Transverse colon (tissue), 4 donors: ENCODE measurements around the gene BNIP5. TPM values are rescaled to one million over a fixed set of nuclear protein-coding genes. Genes with fewer than 3 reads are reported as not detected.
A peak's percentile ranks its signal among the peaks of the same experiment; 100 is the strongest.

ENCODE experiments used
- DNase-seq: peaks from one replicate; pipeline ENCODE4 v3.0.0-alpha.2; 2019
- H3K27ac ChIP-seq, 4 donors: fragments of 200-600 bp; sonication (generic); 2 replicates each; pipeline ENCODE4 v1.5.1; 2016 to 2018; ENCODE audit warnings: inconsistent platforms in 4 of 4
- H3K27me3 ChIP-seq: fragments of 200-600 bp; sonication (generic); 2 replicates; pipeline ENCODE4 v1.5.1; 2017; ENCODE audit warnings: inconsistent platforms
- H3K36me3 ChIP-seq, 4 donors: fragments of 200-600 bp; sonication (generic); 2 replicates each; pipeline ENCODE4 v1.5.1; 2017 to 2019; ENCODE audit warnings: inconsistent platforms in 4 of 4
- H3K4me1 ChIP-seq, 4 donors: fragments of 200-600 bp; sonication (generic); 2 replicates each; pipeline ENCODE4 v1.5.1; 2017 to 2020; ENCODE audit warnings: inconsistent platforms in 4 of 4
- H3K4me3 ChIP-seq, 4 donors: fragments of 200-600 bp; sonication (generic); 1 replicate in 1 of 4; 2 replicates in 3 of 4; pipeline versions ENCODE4 v1.5.1 to v1.6.1; 2017 to 2019; ENCODE audit warnings: inconsistent platforms in 4 of 4
- H3K9me3 ChIP-seq, 2 donors: fragments of 200-600 bp; sonication (generic); 2 replicates each; pipeline ENCODE4 v1.5.1; 2017 to 2019; ENCODE audit warnings: inconsistent platforms in 2 of 2
- EP300 ChIP-seq: sonication (generic); formaldehyde crosslinking; IDR thresholded peaks from one replicate; pipeline ENCODE4 v1.6.1; 2017; ENCODE audit warnings: antibody characterized with exemption, low read depth
- POLR2A ChIP-seq: fragments of 450-650 bp; IDR thresholded peaks from one replicate; pipeline ENCODE4 v1.6.1; 2016; ENCODE audit warnings: antibody characterized with exemption, mild to moderate bottlenecking, moderate library complexity
- POLR2AphosphoS5 ChIP-seq, 3 donors: sonication (generic); formaldehyde crosslinking; IDR thresholded peaks; one replicate each; pipeline ENCODE4 v1.6.1; 2016; ENCODE audit warnings: antibody characterized with exemption in 3 of 3
- WGBS, 2 donors: methylation state at CpG; one replicate each; pipeline ENCODE4 v1.1.5; 2018; ENCODE audit warnings: low coverage in 1 of 2; 5-methylcytosine and 5-hydroxymethylcytosine counted together
- in situ Hi-C, 4 donors: fragments of 200-750 bp; cut with MboI; loops; one replicate each; pipeline versions ENCODE4 v1.15.0 to v1.15.1; 2017; ENCODE audit warnings: low sequenced_read_pairs in 3 of 4, low pct_ligation_motif_present in 1 of 4, low pct_unique_long_range_greater_than_20kb in 1 of 4
- intact Hi-C: fragments of 100-400 bp; cut with DNase I; formaldehyde crosslinking; loops from one replicate; pipeline ENCODE4 v1.15.1; 2023; ENCODE audit warnings: low total_unique reads
- total RNA-seq, 4 donors: library from RNA; depleted of rRNA; stranded (reverse); fragments of >200 nt; gene quantifications; one replicate each; pipeline ENCODE4 v1.1.0, GENCODE V29; 2016
- TF ChIP-seq, protein P1 (sequence below), 5 experiments: fragments of 200-600 bp in 3 of 5; fragments of 450-650 bp in 2 of 5; sonication (generic) in 3 of 5; IDR thresholded peaks; 1 replicate in 2 of 5; 2 replicates in 3 of 5; pipeline ENCODE4 v1.5.1; 2016 to 2017; ENCODE audit warnings: antibody characterized with exemption in 5 of 5, inconsistent platforms in 3 of 5, mild to moderate bottlenecking in 2 of 5, moderate library complexity in 1 of 5

The BNIP5 gene
- total RNA-seq, 4 donors from 2014 or later: 6.0 to 23.6 (median 14.1) TPM

DNA sequence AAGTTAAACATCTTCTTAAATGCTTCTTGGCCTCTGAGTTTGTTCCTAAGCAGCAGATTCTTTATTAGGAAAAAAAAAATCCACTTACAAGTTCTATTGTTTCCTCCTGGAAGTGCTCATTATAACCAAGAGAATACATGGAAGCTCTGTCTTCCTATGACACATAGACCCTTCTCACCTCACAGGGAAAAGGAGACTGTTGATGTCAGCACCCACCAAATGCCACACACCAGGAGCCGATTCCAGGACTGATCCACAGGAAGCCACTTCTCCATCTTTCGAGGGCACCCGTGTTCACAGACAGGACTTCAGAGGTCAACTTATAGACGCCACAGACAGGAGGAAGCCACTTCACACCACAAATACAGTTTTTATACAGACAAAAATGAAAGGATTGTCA is 13.4 kb upstream of the BNIP5 start:
- Histone ChIP-seq H3K9me3 (no peaks in the 10 kb centered on the region), H3K27ac (no peak overlapping the region), H3K36me3 (no peaks in the 10 kb centered on the region), H3K27me3 (no peaks in the 10 kb centered on the region), H3K4me1 (no peaks in the 10 kb centered on the region), H3K4me3 (no peak overlapping the region)
- WGBS, 2 donors: 86% methylated on average over 4 of the region's 4 CpGs; no CpG with 5 or more reads in 1 of the 2 donors
- intact Hi-C loops: no loop called here
- in situ Hi-C loops: loop anchor here in 3 of 4 donors (10.0 to 25.0 kb wide), 3 partner anchors 238 to 338 kb away; partner anchors contain the start of genes SLC26A8 (in 3 of the 3) and MAPK14 (in 1 of the 3)
- no peak for TF ChIP-seq POLR2AphosphoS5 (IDR thresholded peaks at IDR 0.05)
- no peak for TF ChIP-seq EP300
- TF ChIP-seq POLR2A: no peak
- TF ChIP-seq, protein P1, sequence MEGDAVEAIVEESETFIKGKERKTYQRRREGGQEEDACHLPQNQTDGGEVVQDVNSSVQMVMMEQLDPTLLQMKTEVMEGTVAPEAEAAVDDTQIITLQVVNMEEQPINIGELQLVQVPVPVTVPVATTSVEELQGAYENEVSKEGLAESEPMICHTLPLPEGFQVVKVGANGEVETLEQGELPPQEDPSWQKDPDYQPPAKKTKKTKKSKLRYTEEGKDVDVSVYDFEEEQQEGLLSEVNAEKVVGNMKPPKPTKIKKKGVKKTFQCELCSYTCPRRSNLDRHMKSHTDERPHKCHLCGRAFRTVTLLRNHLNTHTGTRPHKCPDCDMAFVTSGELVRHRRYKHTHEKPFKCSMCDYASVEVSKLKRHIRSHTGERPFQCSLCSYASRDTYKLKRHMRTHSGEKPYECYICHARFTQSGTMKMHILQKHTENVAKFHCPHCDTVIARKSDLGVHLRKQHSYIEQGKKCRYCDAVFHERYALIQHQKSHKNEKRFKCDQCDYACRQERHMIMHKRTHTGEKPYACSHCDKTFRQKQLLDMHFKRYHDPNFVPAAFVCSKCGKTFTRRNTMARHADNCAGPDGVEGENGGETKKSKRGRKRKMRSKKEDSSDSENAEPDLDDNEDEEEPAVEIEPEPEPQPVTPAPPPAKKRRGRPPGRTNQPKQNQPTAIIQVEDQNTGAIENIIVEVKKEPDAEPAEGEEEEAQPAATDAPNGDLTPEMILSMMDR (IDR thresholded peaks at IDR 0.05): no peak
- DNase-seq: no peak

DNA sequence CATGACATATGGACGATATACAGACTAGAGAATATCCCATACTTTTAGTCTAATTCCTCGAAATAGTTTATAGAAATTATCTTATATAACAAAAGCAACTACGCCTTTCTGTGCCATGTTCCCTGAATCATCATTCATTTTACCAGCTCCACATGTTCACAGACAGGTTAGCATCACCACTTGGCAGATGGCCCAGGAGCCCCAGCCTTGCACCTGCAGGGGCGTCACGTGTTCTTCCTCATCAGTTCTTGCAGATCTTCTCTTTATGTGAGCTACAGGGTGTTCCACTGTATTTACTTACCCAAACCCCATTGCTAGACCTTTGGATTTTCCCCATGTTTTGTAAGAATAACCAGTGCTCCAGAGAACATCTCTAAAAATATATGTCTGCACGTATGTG is 12.6 kb upstream of the BNIP5 start:
- peak; percentile 75 for DNase-seq
- no peak overlapping the region for H3K27ac ChIP-seq
- TF ChIP-seq EP300 (no peak), POLR2A (no peak), POLR2AphosphoS5 (IDR thresholded peaks at IDR 0.05) (no peak)
- TF ChIP-seq, protein P1 (IDR thresholded peaks at IDR 0.05): no peak
- H3K36me3 ChIP-seq: no peaks in the 10 kb centered on the region
- in situ Hi-C loops (no loop called here), intact Hi-C loops (loop anchor here (5.0 kb wide), 1 partner anchor 37 kb away; no protein-coding TSS in a partner anchor)
- no peaks in the 10 kb centered on the region for H3K27me3 ChIP-seq
- H3K9me3 ChIP-seq: no peaks in the 10 kb centered on the region
- whole genome bisulfite sequencing, 2 donors: 49 to 50% methylated on average over 3 to 6 of the region's 6 CpGs
- no peaks in the 10 kb centered on the region for H3K4me1 ChIP-seq
- H3K4me3 ChIP-seq: no peak overlapping the region

DNA sequence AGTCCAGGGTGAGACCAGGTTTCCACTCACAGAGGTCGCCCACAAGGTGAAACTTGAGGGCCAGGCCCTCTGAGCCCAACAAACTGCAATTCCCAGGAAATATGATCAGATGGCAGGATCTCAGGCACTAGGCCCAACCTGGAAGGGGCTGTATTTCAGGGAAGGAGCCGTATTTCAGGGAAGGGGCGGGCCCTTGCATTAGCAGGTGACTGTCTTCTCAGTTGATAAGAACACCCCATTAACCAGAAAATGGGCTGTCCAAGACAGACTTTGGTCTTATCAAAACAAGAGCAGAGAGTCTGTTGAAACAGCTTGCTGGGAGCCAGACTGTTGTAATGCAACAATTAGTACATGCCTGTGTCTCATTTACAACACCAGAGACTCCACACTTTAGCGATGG is 10.9 kb upstream of the BNIP5 start:
- intact Hi-C loops: loop anchor here (5.0 kb wide), 1 partner anchor 35 kb away; no protein-coding TSS in a partner anchor
- Histone ChIP-seq H3K27ac (no peak overlapping the region), H3K27me3 (no peaks in the 10 kb centered on the region), H3K9me3 (no peaks in the 10 kb centered on the region), H3K36me3 (no peaks in the 10 kb centered on the region), H3K4me1 (no peaks in the 10 kb centered on the region), H3K4me3 (no peak overlapping the region)
- WGBS, 2 donors: 86 to 100% methylated on average over 1 to 4 of the region's 4 CpGs
- TF ChIP-seq POLR2A (no peak), EP300 (no peak), POLR2AphosphoS5 (IDR thresholded peaks at IDR 0.05) (no peak)
- TF ChIP-seq, protein P1 (IDR thresholded peaks at IDR 0.05): no peak
- in situ Hi-C loops: no loop called here
- DNase-seq: no peak

DNA sequence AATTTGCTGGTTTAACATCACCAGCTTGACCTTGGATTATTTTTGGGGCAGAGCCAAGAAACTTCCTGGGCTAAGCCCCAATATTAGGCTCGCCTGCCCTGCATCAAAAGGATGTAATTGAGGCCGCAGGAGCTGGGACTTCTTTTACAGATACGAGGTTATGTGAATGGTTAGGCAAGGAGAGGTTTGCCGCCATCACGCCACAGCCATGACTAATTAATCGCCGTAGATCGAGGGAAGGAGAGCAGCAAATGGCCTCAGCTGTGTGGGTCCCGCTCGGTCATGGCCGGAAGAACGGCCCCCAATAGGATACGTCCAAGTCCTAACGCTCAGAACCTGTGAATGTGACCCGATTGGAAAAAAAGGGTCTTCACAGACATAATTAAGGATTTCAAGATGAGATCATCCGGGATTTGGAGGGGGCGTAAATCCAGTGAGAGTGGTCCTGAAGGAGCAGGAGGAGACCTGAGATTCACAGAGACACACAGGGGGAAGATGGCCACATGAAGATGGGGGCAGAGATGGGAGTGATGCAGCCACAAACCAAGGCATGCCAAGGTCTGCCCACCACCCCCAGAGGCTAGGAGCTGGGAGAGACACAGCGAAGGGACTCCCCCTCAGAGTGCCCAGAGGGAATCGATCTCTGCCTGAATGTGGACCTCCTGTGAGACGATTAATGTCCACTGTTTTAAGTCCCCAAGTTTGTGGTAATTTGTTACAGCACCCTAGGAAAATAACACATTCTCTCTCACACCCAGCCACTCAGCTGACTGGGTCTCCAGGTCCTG is 10.0 kb upstream of the BNIP5 start:
- in situ Hi-C loops (no loop called here), intact Hi-C loops (loop anchor here (5.0 kb wide), 1 partner anchor 34 kb away; no protein-coding TSS in a partner anchor)
- no peak overlapping the region for H3K4me3 ChIP-seq
- no peaks in the 10 kb centered on the region for H3K9me3 ChIP-seq
- no peak for TF ChIP-seq POLR2A
- TF ChIP-seq, protein P1 (IDR thresholded peaks at IDR 0.05): no peak
- no peak for TF ChIP-seq EP300
- no peak for TF ChIP-seq POLR2AphosphoS5 (IDR thresholded peaks at IDR 0.05)
- H3K27ac ChIP-seq: no peak overlapping the region
- 94 to 100% methylated on average over 1 to 20 of the region's 20 CpGs for WGBS, 2 donors
- H3K4me1 ChIP-seq: no peaks in the 10 kb centered on the region
- DNase-seq: no peak
- H3K36me3 ChIP-seq: no peaks in the 10 kb centered on the region
- H3K27me3 ChIP-seq: no peaks in the 10 kb centered on the region
